GM23338 (cell line): Measurements from ENCODE around the gene PSKH1.

Experiments
- CREB1 ChIP-seq: fragments of 250-450 bp; sonication (Bioruptor Pico); IDR thresholded peaks from 2 replicates; pipeline ENCODE4 v1.5.0; 2020; ENCODE audit warnings: low read depth, mild to moderate bottlenecking, moderate library complexity
- CTCF ChIP-seq, 2 experiments: fragments of 200-600 bp in 1 of 2; sonication (generic) in 1 of 2; conservative IDR thresholded peaks; 2 replicates each; pipeline versions ENCODE4 v1.5.1 to v1.6.1; 2016 to 2017; ENCODE audit warnings: antibody characterized with exemption in 2 of 2, low read depth in 2 of 2, mild to moderate bottlenecking in 2 of 2, moderate library complexity in 1 of 2
- ETS1 ChIP-seq: IDR thresholded peaks from 2 replicates; pipeline ENCODE4 v1.6.1; 2016; ENCODE audit warnings: antibody characterized with exemption
- EZH2 ChIP-seq: fragments of 200-600 bp; sonication (generic); IDR thresholded peaks from one replicate; pipeline ENCODE4 v1.8.0; 2017; ENCODE audit warnings: antibody characterized with exemption, mild to moderate bottlenecking, low read depth; ENCODE audit not compliant: unreplicated experiment
- EZH2phosphoT487 ChIP-seq: fragments of 200-600 bp; sonication (generic); IDR thresholded peaks from one replicate; pipeline ENCODE4 v1.8.1; 2018; ENCODE audit warnings: antibody characterized with exemption; ENCODE audit not compliant: unreplicated experiment
- JUNB ChIP-seq: IDR thresholded peaks from one replicate; pipeline ENCODE4 v1.6.1; 2016; ENCODE audit warnings: antibody characterized with exemption; ENCODE audit not compliant: unreplicated experiment
- POLR2AphosphoS5 ChIP-seq: IDR thresholded peaks from 2 replicates; pipeline ENCODE4 v1.6.1; 2016; ENCODE audit warnings: antibody characterized with exemption, low read depth
- REST ChIP-seq: IDR thresholded peaks from one replicate; pipeline ENCODE4 v1.6.1; 2018; ENCODE audit warnings: antibody characterized with exemption; ENCODE audit not compliant: unreplicated experiment
- STAT1 ChIP-seq: IDR thresholded peaks from one replicate; pipeline ENCODE4 v1.6.1; 2016; ENCODE audit warnings: antibody characterized with exemption; ENCODE audit not compliant: unreplicated experiment
- ZNF114 ChIP-seq: fragments of 250-450 bp; sonication (Bioruptor Pico); IDR thresholded peaks from 2 replicates; pipeline ENCODE4 v1.5.0; 2020; ENCODE audit warnings: mild to moderate bottlenecking, moderate library complexity
- ZNF331 ChIP-seq: fragments of 250-450 bp; sonication (Bioruptor Pico); IDR thresholded peaks from 2 replicates; pipeline ENCODE4 v1.5.0; 2020; ENCODE audit warnings: low read depth, mild to moderate bottlenecking, moderate library complexity
- ZNF462 ChIP-seq: fragments of 250-450 bp; sonication (Bioruptor Pico); IDR thresholded peaks from 2 replicates; pipeline ENCODE4 v1.5.0; 2020; ENCODE audit warnings: mild to moderate bottlenecking, moderate library complexity

DNA sequence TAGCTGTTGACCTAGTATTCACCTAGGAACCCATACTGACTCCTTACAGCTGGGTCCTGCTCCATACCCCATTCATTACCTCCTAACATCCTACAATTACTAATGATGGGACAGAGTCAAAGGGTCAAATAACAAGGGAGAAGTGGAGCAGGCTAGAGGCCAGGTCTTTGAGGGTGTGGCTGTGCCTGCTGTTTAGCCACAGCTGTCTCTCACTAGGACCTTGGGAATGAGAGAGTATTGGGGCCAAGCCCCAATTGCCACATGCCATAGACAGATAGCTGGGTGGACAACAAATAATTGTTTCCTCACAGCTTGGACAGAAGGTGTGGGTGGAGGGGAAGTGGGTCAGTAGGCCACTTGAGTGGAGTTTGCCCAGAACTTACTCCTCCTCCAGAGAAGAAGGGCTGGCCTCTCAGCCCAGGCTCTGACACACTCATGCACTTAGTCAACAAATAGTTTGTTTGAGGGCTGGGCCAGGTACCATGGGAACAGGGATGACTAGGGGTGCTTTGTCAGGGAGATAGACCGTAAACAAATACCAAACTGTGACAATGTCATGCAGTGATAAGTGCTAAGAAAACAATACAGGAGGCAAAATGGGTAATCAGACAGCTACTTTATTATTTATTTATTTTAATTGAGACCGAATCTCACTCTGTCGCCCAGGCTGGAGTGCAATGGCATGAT, 35.4 kb upstream of the PSKH1 start:
- TF ChIP-seq POLR2AphosphoS5 (no peak), CTCF (conservative IDR thresholded peaks at IDR 0.05; ENCODE audit: low read depth in 2 of 2) (no peak), REST (no peak), ZNF331 (CRISPR knock-in tag) (no peak), EZH2 (no peak), ZNF114 (CRISPR knock-in tag) (no peak), CREB1 (no peak), EZH2phosphoT487 (no peak), JUNB (no peak), ETS1 (no peak), STAT1 (no peak), ZNF462 (CRISPR knock-in tag) (no peak)
